ENCODE results near the gene OSBPL10. TPM values are rescaled to one million over a fixed set of nuclear protein-coding genes. Genes with fewer than 3 reads are reported as not detected.
"Not testable (repeated sequence)": the region's sequence is repeated elsewhere in the genome, so short reads cannot be mapped to it uniquely, and the experiment has no call there.

The OSBPL10 gene
- polyA plus RNA-seq, 1 experiment, result 11.2 TPM

GRCh38 chr3:31789429-31789828 is 191.6 kb downstream of the OSBPL10 start:
- H3K36me3 ChIP-seq (ENCODE audit: control insufficient read depth, insufficient read depth, low read length), result no peaks in the 10 kb centered on the region
- TF ChIP-seq, protein P1, sequence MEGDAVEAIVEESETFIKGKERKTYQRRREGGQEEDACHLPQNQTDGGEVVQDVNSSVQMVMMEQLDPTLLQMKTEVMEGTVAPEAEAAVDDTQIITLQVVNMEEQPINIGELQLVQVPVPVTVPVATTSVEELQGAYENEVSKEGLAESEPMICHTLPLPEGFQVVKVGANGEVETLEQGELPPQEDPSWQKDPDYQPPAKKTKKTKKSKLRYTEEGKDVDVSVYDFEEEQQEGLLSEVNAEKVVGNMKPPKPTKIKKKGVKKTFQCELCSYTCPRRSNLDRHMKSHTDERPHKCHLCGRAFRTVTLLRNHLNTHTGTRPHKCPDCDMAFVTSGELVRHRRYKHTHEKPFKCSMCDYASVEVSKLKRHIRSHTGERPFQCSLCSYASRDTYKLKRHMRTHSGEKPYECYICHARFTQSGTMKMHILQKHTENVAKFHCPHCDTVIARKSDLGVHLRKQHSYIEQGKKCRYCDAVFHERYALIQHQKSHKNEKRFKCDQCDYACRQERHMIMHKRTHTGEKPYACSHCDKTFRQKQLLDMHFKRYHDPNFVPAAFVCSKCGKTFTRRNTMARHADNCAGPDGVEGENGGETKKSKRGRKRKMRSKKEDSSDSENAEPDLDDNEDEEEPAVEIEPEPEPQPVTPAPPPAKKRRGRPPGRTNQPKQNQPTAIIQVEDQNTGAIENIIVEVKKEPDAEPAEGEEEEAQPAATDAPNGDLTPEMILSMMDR (IDR thresholded peaks at IDR 0.05; ENCODE audit: insufficient read depth, low read depth, low read length), result no peak
- no peak for DNase-seq (ENCODE audit: low read depth)
- no peak overlapping the region for H3K4me3 ChIP-seq (ENCODE audit: low read depth, low read length)
- ChIA-PET POLR2A (no interaction called here), CTCF (no interaction called here)
- no peaks in the 10 kb centered on the region for H3K27me3 ChIP-seq (ENCODE audit: control insufficient read depth, insufficient read depth, low read length)

GRCh38 chr3:31785734-31786133 is 195.3 kb downstream of the OSBPL10 start:
- Histone ChIP-seq H3K27me3 (ENCODE audit: control insufficient read depth, insufficient read depth, low read length) (no peaks in the 10 kb centered on the region), H3K36me3 (ENCODE audit: control insufficient read depth, insufficient read depth, low read length) (no peaks in the 10 kb centered on the region), H3K4me3 (ENCODE audit: low read depth, low read length) (no peak overlapping the region)
- no peak for DNase-seq (ENCODE audit: low read depth)
- POLR2A ChIA-PET, result no interaction called here
- CTCF ChIA-PET, result interaction anchor here (0.7 kb wide), 2 partner anchors 27 kb away, joined by 3 read pairs; no protein-coding TSS in a partner anchor
- TF ChIP-seq, protein P1 (IDR thresholded peaks at IDR 0.05; ENCODE audit: insufficient read depth, low read depth, low read length), result no peak

DNA sequence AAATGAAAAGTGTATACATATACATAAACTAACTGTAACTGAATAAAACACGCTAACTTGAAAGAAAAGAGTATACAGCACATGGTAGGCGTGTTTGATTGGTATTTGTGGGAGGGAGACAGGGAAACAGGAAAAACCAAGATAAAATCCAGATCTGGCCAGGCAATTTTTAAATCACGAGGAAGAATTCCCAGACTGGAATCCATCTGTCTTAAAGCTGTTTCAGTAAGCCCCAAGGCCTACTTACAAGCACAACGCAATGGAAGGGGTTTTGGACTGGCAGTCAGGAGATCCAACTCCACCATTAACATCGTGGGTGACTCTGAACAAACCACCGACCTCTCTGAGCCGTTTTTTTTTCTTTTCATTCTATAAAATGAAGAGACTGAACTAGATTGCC is 195.8 kb downstream of the OSBPL10 start:
- CTCF ChIA-PET, result interaction anchor here (0.7 to 1.2 kb wide), 3 partner anchors 26 to 113 kb away, joined by 3 read pairs; no protein-coding TSS in a partner anchor
- TF ChIP-seq, protein P1 (IDR thresholded peaks at IDR 0.05; ENCODE audit: insufficient read depth, low read depth, low read length), result no peak

GRCh38 chr3:31783851-31784250 is 197.2 kb downstream of the OSBPL10 start:
- CTCF ChIA-PET, result interaction anchor here (0.7 kb wide), 2 partner anchors 233 to 1741 kb away, joined by 3 read pairs; no protein-coding TSS in a partner anchor
- POLR2A ChIA-PET; H3K27me3 ChIP-seq (ENCODE audit: control insufficient read depth, insufficient read depth, low read length); H3K4me3 ChIP-seq (ENCODE audit: low read depth, low read length); H3K36me3 ChIP-seq (ENCODE audit: control insufficient read depth, insufficient read depth, low read length); DNase-seq (ENCODE audit: low read depth): not testable (repeated sequence)

More for the DNA sequence above, 195.8 kb downstream of the OSBPL10 start:
- no peak for DNase-seq (ENCODE audit: low read depth)
- no peak overlapping the region for H3K4me3 ChIP-seq (ENCODE audit: low read depth, low read length)
- no peaks in the 10 kb centered on the region for H3K27me3 ChIP-seq (ENCODE audit: control insufficient read depth, insufficient read depth, low read length)
- POLR2A ChIA-PET, result no interaction called here
- no peaks in the 10 kb centered on the region for H3K36me3 ChIP-seq (ENCODE audit: control insufficient read depth, insufficient read depth, low read length)

- DNase-seq (ENCODE audit: low read depth); H3K27me3 ChIP-seq (ENCODE audit: control insufficient read depth, insufficient read depth, low read length); H3K36me3 ChIP-seq (ENCODE audit: control insufficient read depth, insufficient read depth, low read length); H3K4me3 ChIP-seq (ENCODE audit: low read depth, low read length); POLR2A ChIA-PET; CTCF ChIA-PET: not testable (repeated sequence)
Observed at GRCh38 chr3:31782306-31782705, 198.8 kb downstream of the OSBPL10 start.

DNA sequence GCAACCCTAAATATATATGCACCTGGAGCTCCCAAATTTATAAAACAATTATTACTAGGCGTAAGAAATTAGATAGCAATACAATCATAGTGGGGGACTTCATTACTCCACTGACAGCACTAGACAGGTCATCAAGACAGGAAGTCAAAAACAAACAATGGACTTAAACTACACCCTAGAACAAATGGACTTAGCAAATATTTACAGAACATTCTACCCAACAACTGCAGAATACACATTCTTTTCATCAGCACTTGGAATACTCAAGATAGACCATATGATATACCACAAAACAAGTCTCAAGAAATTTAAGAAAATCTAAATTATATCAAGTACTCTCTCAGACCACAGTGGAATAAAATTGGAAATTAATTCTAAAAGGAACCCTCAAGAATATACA is 201.5 kb downstream of the OSBPL10 start:
- ChIA-PET POLR2A (no interaction called here), CTCF (no interaction called here)
- Histone ChIP-seq H3K27me3 (ENCODE audit: control insufficient read depth, insufficient read depth, low read length) (no peaks in the 10 kb centered on the region), H3K36me3 (ENCODE audit: control insufficient read depth, insufficient read depth, low read length) (no peaks in the 10 kb centered on the region), H3K4me3 (ENCODE audit: low read depth, low read length) (no peak overlapping the region)
- TF ChIP-seq, protein P1 (IDR thresholded peaks at IDR 0.05; ENCODE audit: insufficient read depth, low read depth, low read length), result no peak
- no peak for DNase-seq (ENCODE audit: low read depth)
